Panc1 (cell line): ENCODE results near the gene DENND2D. TPM values are rescaled to one million over a fixed set of nuclear protein-coding genes. Genes with fewer than 3 reads are reported as not detected.

Experiments used
- ATAC-seq: fragments of 200-7000 bp; cut with Tn5 transposase; 2 replicates; pipeline ENCODE4 v1.9.1; 2020; ENCODE audit warnings: mild to moderate bottlenecking, moderate library complexity
- BruUV-seq: library from RNA; stranded (reverse); fragments of 400-500 nt; replicated peaks from 2 replicates; lab custom pipeline; 2021; lab: Mats Ljungman, UMichigan
- CTCF ChIA-PET: fragments of 300-600 bp; sonication (Branson Sonifier 250); formaldehyde crosslinking; loops from one replicate; lab custom pipeline; 2022; ENCODE audit warnings: antibody characterized with exemption; lab: Charles Lee
- POLR2A ChIA-PET: fragments of 300-600 bp; sonication (Branson Sonifier 250); formaldehyde crosslinking; loops from one replicate; lab custom pipeline; 2022; ENCODE audit warnings: antibody characterized with exemption; lab: Charles Lee
- DNase-seq: peaks from one replicate; pipeline ENCODE4 v3.0.0-alpha.2; 2010; ENCODE audit warnings: low read depth, low spot score
- H3K27ac ChIP-seq: 2 replicates; pipeline ENCODE4 v1.5.1; 2011; ENCODE audit warnings: mild to moderate bottlenecking, low read length, inconsistent platforms
- H3K27me3 ChIP-seq: fragments of 200-500 bp; sonication (Bioruptor generic); 2 replicates; pipeline ENCODE4 v1.6.0; 2014; ENCODE audit warnings: low read length, inconsistent platforms; ENCODE audit not compliant: control insufficient read depth, insufficient read depth
- H3K36me3 ChIP-seq: fragments of 200-500 bp; sonication (Bioruptor generic); 2 replicates; pipeline ENCODE4 v1.5.1; 2014; ENCODE audit warnings: inconsistent platforms, mild to moderate bottlenecking, low read length, moderate library complexity; ENCODE audit not compliant: control insufficient read depth, insufficient read depth
- H3K4me1 ChIP-seq: 2 replicates; pipeline ENCODE4 v1.5.1; 2011; ENCODE audit warnings: inconsistent platforms, mild to moderate bottlenecking, low read length, moderate library complexity; ENCODE audit not compliant: control insufficient read depth, insufficient read depth
- H3K4me3 ChIP-seq, 2 experiments: 2 replicates each; pipeline ENCODE4 v1.5.1; 2011 to 2012; ENCODE audit warnings: low read depth in 2 of 2, low read length in 2 of 2, mild to moderate bottlenecking in 2 of 2, inconsistent platforms in 1 of 2, moderate library complexity in 1 of 2
- H3K9me3 ChIP-seq: fragments of 200-500 bp; sonication (Bioruptor generic); 2 replicates; pipeline ENCODE4 v1.5.1; 2014; ENCODE audit warnings: low read depth, mild to moderate bottlenecking, inconsistent platforms, low read length, moderate library complexity; ENCODE audit not compliant: control insufficient read depth, insufficient read depth
- POLR2AphosphoS5 ChIP-seq: IDR thresholded peaks from 2 replicates; pipeline ENCODE4 v1.6.1; 2012; ENCODE audit warnings: mild to moderate bottlenecking, low read depth, low read length, moderate library complexity
- SIN3A ChIP-seq: IDR thresholded peaks from 2 replicates; pipeline ENCODE4 v1.6.1; 2012; ENCODE audit warnings: low read depth, mild to moderate bottlenecking, low read length, moderate library complexity, borderline replicate concordance; ENCODE audit not compliant: insufficient read depth
- TCF7L2 ChIP-seq: IDR thresholded peaks from 2 replicates; pipeline ENCODE4 v1.6.1; 2011; ENCODE audit warnings: mild to moderate bottlenecking, low read depth, low read length, inconsistent platforms
- in situ Hi-C: cut with HindIII; loops from 2 replicates; pipeline ENCODE4 v1.10.0; 2016; ENCODE audit warnings: low sequenced_read_pairs, low pct_unique_long_range_greater_than_20kb
- intact Hi-C: fragments of 100-400 bp; cut with micrococcal nuclease; formaldehyde crosslinking; loops from one replicate; pipeline ENCODE4 v1.10.0; 2022; ENCODE audit not compliant: unreplicated experiment
- total RNA-seq: library from RNA; stranded (reverse); gene quantifications from one replicate; pipeline ENCODE4 v1.2.1, GENCODE V29; 2021; ENCODE audit not compliant: unreplicated experiment
- TF ChIP-seq, protein P1 (sequence below): fragments of 450-650 bp; IDR thresholded peaks from 2 replicates; pipeline ENCODE4 v1.5.1; 2017; ENCODE audit warnings: mild to moderate bottlenecking
- TF ChIP-seq, protein P2 (sequence below), 2 experiments: IDR thresholded peaks; 2 replicates each; pipeline ENCODE4 v1.6.1; 2011 to 2012; ENCODE audit warnings: low read depth in 2 of 2, control low read depth in 1 of 2, low read length in 1 of 2, mild to moderate bottlenecking in 1 of 2, moderate library complexity in 1 of 2; ENCODE audit not compliant: insufficient read depth in 1 of 2

Gene DENND2D
- total RNA-seq, 1 experiment from 2014 or later: 10.4 TPM

DNA sequence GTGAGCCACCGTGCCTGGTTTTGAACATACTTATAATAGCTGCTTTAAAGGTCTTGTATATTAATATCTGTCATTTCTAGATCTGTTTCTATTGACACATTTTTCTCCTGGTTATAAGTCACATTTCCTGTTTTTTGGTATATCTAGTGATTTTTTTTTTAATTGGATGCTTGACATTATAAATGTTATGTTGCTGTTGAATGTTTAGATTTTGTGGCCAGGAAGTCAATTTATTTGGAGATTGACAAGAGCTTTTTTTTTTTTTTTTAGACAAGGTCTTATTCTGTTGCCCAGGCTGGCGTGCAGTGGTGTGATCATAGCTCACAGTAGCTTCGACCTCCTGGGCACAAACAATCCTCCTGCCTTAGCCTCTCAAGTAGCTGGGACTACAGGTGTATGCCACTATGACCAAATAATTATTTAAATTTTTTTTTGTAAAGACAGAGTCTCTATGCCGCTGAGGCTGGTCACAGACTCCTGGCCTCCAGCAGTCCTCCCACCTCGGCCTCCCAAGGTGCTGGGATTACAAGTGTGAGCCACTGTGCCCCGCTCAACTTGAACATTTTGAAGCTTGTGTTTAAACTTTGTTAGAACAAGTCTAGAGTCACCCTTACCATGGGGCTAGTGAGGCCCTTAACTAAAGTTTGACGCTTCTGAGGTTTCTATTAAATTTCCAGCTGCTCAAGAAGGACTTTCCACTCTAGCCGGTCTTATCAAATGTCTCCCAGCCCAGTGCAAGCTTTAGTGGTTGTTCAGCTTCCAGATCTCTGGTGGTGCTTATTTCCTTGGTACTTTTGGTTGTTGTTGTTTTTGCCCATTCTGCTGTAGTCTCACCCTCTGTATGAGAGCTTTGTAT lies 18.5 kb upstream of the DENND2D start:
- in situ Hi-C loops: no loop called here
- DNase-seq (no peak), ATAC-seq (no peak)
- TF ChIP-seq TCF7L2 (no peak), SIN3A (no peak), POLR2AphosphoS5 (no peak)
- TF ChIP-seq, protein P1, sequence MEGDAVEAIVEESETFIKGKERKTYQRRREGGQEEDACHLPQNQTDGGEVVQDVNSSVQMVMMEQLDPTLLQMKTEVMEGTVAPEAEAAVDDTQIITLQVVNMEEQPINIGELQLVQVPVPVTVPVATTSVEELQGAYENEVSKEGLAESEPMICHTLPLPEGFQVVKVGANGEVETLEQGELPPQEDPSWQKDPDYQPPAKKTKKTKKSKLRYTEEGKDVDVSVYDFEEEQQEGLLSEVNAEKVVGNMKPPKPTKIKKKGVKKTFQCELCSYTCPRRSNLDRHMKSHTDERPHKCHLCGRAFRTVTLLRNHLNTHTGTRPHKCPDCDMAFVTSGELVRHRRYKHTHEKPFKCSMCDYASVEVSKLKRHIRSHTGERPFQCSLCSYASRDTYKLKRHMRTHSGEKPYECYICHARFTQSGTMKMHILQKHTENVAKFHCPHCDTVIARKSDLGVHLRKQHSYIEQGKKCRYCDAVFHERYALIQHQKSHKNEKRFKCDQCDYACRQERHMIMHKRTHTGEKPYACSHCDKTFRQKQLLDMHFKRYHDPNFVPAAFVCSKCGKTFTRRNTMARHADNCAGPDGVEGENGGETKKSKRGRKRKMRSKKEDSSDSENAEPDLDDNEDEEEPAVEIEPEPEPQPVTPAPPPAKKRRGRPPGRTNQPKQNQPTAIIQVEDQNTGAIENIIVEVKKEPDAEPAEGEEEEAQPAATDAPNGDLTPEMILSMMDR: no peak
- TF ChIP-seq, protein P2, sequence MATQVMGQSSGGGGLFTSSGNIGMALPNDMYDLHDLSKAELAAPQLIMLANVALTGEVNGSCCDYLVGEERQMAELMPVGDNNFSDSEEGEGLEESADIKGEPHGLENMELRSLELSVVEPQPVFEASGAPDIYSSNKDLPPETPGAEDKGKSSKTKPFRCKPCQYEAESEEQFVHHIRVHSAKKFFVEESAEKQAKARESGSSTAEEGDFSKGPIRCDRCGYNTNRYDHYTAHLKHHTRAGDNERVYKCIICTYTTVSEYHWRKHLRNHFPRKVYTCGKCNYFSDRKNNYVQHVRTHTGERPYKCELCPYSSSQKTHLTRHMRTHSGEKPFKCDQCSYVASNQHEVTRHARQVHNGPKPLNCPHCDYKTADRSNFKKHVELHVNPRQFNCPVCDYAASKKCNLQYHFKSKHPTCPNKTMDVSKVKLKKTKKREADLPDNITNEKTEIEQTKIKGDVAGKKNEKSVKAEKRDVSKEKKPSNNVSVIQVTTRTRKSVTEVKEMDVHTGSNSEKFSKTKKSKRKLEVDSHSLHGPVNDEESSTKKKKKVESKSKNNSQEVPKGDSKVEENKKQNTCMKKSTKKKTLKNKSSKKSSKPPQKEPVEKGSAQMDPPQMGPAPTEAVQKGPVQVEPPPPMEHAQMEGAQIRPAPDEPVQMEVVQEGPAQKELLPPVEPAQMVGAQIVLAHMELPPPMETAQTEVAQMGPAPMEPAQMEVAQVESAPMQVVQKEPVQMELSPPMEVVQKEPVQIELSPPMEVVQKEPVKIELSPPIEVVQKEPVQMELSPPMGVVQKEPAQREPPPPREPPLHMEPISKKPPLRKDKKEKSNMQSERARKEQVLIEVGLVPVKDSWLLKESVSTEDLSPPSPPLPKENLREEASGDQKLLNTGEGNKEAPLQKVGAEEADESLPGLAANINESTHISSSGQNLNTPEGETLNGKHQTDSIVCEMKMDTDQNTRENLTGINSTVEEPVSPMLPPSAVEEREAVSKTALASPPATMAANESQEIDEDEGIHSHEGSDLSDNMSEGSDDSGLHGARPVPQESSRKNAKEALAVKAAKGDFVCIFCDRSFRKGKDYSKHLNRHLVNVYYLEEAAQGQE (IDR thresholded peaks at IDR 0.05; ENCODE audit: insufficient read depth in 1 of 2, low read depth in 2 of 2, low read length in 1 of 2): no peak
- POLR2A ChIA-PET: no interaction called here
- BruUV-seq: no TSS peak
- Histone ChIP-seq H3K27ac (no peak overlapping the region), H3K36me3 (no peaks in the 10 kb centered on the region), H3K27me3 (no peaks in the 10 kb centered on the region), H3K4me3 (no peak overlapping the region), H3K4me1 (peaks cover 3% of the 10 kb centered on the region; the same call in 1 of the 2 replicates), H3K9me3 (no peaks in the 10 kb centered on the region)
- CTCF ChIA-PET: no interaction called here
- intact Hi-C loops: no loop called here

DNA sequence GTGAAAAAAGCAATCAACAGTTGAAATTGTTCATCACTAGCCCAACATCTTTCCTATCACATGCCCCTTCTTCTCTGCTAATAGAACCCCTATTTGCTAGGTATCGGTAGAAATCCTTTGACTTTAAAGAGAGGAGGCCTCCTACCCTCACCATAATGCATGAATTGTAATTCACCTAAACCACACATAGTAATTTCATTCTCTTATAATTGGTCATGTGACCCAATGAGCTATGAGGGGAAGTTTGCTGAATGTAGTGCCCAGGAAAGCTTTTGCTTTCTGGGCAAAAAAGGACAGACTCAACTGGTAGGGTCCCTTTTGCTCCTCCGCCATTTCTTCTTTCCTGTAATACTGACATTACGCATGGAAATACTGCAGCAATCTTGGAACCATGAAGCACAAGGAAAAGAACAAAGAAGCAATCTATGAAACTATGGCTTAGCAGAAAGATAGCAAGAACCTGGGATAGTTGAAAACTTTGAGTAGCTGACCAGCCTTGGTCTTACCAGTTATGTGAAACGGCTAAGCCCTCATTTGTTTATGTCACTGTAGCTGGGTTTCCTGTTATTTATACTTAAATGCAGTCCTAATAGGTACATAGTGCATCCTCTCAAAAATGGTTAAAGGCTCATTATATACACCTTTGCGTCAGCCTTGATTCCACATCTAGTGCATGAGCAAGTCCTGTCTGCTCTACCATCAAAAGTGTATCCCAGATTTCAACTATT lies 16.9 kb upstream of the DENND2D start:
- POLR2A ChIA-PET: no interaction called here
- TF ChIP-seq POLR2AphosphoS5 (no peak), TCF7L2 (no peak), SIN3A (no peak)
- TF ChIP-seq, protein P2 (IDR thresholded peaks at IDR 0.05; ENCODE audit: insufficient read depth in 1 of 2, low read depth in 2 of 2, low read length in 1 of 2): no peak
- TF ChIP-seq, protein P1: no peak
- no peak overlapping the region for H3K4me3 ChIP-seq
- peaks cover under 1% of the 10 kb centered on the region; the same call in 1 of the 2 replicates for H3K4me1 ChIP-seq
- CTCF ChIA-PET: no interaction called here
- BruUV-seq: no TSS peak
- no peak for ATAC-seq
- no peaks in the 10 kb centered on the region for H3K27me3 ChIP-seq
- no peak for DNase-seq
- H3K27ac ChIP-seq: no peak overlapping the region
- H3K9me3 ChIP-seq: no peaks in the 10 kb centered on the region
- in situ Hi-C loops (no loop called here), intact Hi-C loops (no loop called here)
- no peaks in the 10 kb centered on the region for H3K36me3 ChIP-seq
